BLaER1 (cell line): ENCODE data around the gene DNER.

Experiments used
- H3K27ac ChIP-seq: shearing (Covaris generic); formaldehyde crosslinking; 2 replicates; pipeline ENCODE4 v1.8.1; 2022
- H3K27me3 ChIP-seq: shearing (Covaris generic); formaldehyde crosslinking; 2 replicates; pipeline ENCODE4 v1.8.1; 2022
- H3K36me3 ChIP-seq: shearing (Covaris generic); formaldehyde crosslinking; 2 replicates; pipeline ENCODE4 v1.8.1; 2022
- H3K4me1 ChIP-seq: shearing (Covaris generic); formaldehyde crosslinking; 2 replicates; pipeline ENCODE4 v1.8.1; 2022
- H3K4me2 ChIP-seq: shearing (Covaris generic); formaldehyde crosslinking; 2 replicates; pipeline ENCODE4 v1.8.1; 2022
- H3K4me3 ChIP-seq: shearing (Covaris generic); formaldehyde crosslinking; 2 replicates; pipeline ENCODE4 v1.8.1; 2022
- H3K9ac ChIP-seq: shearing (Covaris generic); formaldehyde crosslinking; 2 replicates; pipeline ENCODE4 v1.8.1; 2022
- H3K9me3 ChIP-seq: shearing (Covaris generic); formaldehyde crosslinking; 2 replicates; pipeline ENCODE4 v1.8.1; 2022
- H4K20me1 ChIP-seq: shearing (Covaris generic); formaldehyde crosslinking; 2 replicates; pipeline ENCODE4 v1.8.1; 2022
- Cebpa-rat ChIP-seq: shearing (Covaris generic); IDR thresholded peaks from 2 replicates; pipeline ENCODE4 v1.8.1; 2022

Gene DNER

DNA sequence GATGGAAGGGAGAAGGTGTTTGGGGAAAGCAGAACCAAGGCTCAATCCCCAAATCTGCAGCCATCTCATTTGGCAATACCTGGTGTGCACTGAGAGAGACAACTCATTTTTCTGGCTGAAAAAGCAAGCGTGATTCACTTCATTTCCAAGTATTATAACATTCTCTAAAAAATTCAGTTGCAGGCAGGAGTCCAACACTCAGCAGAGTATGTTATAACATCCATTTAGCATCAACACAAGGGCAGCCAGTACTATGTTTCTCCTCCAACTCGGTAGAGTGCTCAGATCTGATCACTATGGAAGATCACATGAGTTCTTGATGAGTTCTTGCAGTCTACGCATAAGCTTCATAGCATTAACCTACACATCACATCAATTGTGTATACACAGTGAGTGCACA, 343.8 kb downstream of the DNER start:
- H3K4me1 ChIP-seq, result no peaks in the 10 kb centered on the region
- no peaks in the 10 kb centered on the region for H3K27me3 ChIP-seq
- no peak overlapping the region for H3K27ac ChIP-seq
- no peak overlapping the region for H3K4me3 ChIP-seq
- peaks cover 6% of the 10 kb centered on the region; the same call in 1 of the 2 replicates for H3K9me3 ChIP-seq
- H3K4me2 ChIP-seq, result no peak overlapping the region
- TF ChIP-seq Cebpa-rat, result no peak
- H3K36me3 ChIP-seq, result no peaks in the 10 kb centered on the region
- H3K9ac ChIP-seq, result no peak overlapping the region
- H4K20me1 ChIP-seq, result no peaks in the 10 kb centered on the region

DNA sequence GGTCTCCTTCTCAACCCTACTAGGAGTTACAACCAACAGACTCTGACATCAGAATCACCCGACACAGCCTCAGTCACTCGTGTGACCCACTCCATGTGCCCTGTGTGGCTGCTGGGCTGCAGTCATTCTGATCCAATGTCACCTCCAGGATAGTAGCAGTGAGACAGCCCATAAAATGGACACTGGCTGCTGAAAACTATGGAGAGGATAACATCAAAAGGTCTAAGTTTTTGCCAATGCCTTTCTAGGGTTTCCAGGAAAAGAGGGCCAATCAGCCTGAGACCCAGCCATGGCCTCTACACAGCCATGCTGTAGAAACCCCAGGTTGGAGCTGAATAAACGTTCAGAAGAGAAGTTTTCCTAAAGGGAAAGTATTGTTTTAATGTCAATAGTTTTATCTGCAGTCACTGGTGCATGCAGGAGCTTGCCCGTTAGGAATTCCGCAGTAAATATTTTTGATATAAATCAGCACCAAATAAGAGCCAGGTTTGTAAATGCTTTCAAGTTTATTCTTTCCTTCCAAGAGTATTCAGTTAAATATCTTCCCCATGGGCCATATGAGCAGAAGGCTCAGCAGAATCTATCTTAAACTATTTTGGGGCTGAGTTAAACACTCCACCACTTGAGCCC, 351.1 kb downstream of the DNER start:
- no peaks in the 10 kb centered on the region for H3K9me3 ChIP-seq
- H3K4me2 ChIP-seq, result no peak overlapping the region
- H3K4me1 ChIP-seq, result no peaks in the 10 kb centered on the region
- no peak overlapping the region for H3K27ac ChIP-seq
- no peaks in the 10 kb centered on the region for H4K20me1 ChIP-seq
- H3K27me3 ChIP-seq, result no peaks in the 10 kb centered on the region
- H3K4me3 ChIP-seq, result no peak overlapping the region
- H3K36me3 ChIP-seq, result no peaks in the 10 kb centered on the region
- TF ChIP-seq Cebpa-rat, result no peak
- no peak overlapping the region for H3K9ac ChIP-seq

DNA sequence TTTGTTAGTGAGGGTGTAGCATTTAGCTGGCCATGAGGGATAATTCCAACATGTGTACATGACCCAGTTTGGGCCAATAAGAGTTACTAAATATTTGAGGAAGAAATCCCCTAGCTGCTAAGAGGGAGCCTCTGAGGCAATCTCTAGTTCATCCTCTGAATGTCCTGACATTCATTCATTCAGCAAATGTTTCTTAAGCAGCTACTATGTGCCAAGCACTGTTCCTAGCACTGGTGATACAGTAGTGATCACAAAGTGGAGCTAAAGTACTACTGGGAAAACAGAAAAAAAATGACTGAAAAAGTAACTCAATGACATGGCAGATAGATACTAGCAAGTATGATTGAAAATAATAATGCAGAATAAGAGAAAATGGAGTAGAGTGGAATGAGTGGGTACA, 363.5 kb downstream of the DNER start:
- H3K4me2 ChIP-seq, result no peak overlapping the region
- H3K27me3 ChIP-seq, result no peaks in the 10 kb centered on the region
- H3K4me3 ChIP-seq, result no peak overlapping the region
- TF ChIP-seq Cebpa-rat, result no peak
- no peaks in the 10 kb centered on the region for H3K4me1 ChIP-seq
- H3K9me3 ChIP-seq, result peaks cover 17% of the 10 kb centered on the region
- no peaks in the 10 kb centered on the region for H3K36me3 ChIP-seq
- H3K9ac ChIP-seq, result no peak overlapping the region
- no peak overlapping the region for H3K27ac ChIP-seq
- H4K20me1 ChIP-seq, result no peaks in the 10 kb centered on the region

DNA sequence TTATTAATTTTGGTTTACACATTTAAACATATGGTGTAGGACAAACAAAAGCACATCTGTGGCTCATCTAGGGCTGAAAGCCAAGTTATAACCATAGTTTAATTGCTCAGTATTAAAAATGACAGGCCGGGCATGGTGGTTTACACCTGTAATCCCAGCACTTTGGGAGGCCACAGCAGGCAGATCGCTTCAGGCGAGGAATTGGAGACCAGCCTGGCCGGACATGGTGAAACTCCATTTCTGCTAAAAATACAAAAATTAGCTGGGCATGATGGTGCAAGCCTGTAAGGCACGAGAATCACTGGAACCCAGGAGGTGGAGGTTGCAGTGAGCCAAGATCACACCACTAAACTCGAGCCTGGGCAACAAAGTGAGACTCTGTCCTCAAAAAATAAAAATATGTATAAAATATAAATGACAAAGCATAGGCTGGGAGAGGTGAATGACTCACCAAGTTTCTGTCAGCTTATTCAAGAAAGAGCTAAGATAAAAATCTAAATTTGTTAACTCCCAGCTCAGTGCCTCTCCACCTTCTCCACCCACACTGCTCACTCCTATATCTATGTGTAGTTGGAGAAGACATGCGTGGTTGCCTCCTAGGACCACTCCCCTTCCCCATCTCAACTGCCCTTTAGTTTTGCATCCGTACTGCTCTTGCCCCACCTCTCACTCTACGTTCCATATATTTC, 364.1 kb downstream of the DNER start:
- TF ChIP-seq Cebpa-rat, result no peak

DNA sequence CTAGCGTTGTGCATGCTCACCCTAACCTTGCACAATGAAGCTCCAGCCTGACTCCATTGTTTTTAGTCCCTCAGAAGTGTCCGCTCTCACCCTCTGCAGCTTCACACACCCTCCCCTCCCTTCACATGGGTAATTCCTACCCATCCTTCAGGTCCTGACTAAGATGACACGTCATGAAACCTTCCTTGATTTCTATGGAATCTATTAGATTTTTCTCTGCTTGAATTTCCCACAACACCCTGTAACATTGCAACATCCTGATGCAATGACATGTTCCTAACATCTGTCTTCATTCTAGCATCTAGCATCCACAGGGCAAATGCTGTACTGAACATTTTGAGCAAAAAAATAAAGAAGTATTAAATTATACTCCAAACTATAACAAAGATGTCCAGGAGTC, 366.2 kb downstream of the DNER start:
- Histone ChIP-seq H3K9ac (no peak overlapping the region), H3K27ac (no peak overlapping the region), H4K20me1 (no peaks in the 10 kb centered on the region), H3K9me3 (peaks cover 17% of the 10 kb centered on the region), H3K36me3 (no peaks in the 10 kb centered on the region), H3K27me3 (no peaks in the 10 kb centered on the region), H3K4me2 (no peak overlapping the region), H3K4me1 (no peaks in the 10 kb centered on the region), H3K4me3 (no peak overlapping the region)
- TF ChIP-seq Cebpa-rat, result no peak

More for the DNA sequence above, 364.1 kb downstream of the DNER start:
- Histone ChIP-seq H3K9ac (no peak overlapping the region), H3K36me3 (no peaks in the 10 kb centered on the region), H3K4me3 (no peak overlapping the region), H4K20me1 (no peaks in the 10 kb centered on the region), H3K27me3 (no peaks in the 10 kb centered on the region), H3K4me2 (no peak overlapping the region), H3K4me1 (no peaks in the 10 kb centered on the region), H3K9me3 (peaks cover 17% of the 10 kb centered on the region), H3K27ac (no peak overlapping the region)

DNA sequence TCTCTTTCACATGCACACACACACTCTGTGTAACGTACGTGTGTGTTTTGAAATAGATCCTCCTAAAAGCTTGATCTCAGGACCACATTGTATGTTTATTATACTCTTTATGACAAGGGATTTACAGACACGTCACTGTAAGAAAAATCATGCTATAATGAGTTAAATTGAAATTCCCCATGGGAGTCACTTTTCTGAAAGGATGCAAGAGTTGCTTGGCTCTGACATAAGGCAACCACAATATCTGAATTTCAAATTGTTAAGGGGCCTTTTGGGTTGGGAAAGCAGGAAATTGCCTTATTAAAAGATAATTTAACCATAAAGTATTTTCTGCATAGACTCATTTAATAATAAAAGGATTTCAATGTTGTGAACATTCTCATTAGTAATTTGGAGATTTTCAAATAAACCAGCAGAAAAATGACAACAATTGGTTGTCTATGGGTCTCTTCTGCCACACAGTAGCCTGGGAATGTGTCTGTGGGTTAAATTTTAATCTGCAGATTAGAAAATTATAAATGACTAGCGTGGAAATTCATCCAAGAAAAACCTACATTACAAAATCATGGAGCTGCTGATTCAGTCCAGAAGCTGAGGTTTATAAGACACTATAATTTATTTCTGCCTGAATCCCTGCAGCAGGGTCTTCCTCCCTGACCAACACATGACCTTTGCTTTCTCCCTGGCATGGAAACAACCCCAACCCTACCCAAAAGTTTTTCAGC, 367.4 kb downstream of the DNER start:
- H3K4me2 ChIP-seq, result no peak overlapping the region
- no peaks in the 10 kb centered on the region for H3K27me3 ChIP-seq
- peaks cover 17% of the 10 kb centered on the region for H3K9me3 ChIP-seq
- no peaks in the 10 kb centered on the region for H4K20me1 ChIP-seq
- H3K4me1 ChIP-seq, result no peaks in the 10 kb centered on the region
- no peak overlapping the region for H3K4me3 ChIP-seq
- H3K27ac ChIP-seq, result no peak overlapping the region
- H3K36me3 ChIP-seq, result no peaks in the 10 kb centered on the region
- H3K9ac ChIP-seq, result no peak overlapping the region
- no peak for TF ChIP-seq Cebpa-rat

DNA sequence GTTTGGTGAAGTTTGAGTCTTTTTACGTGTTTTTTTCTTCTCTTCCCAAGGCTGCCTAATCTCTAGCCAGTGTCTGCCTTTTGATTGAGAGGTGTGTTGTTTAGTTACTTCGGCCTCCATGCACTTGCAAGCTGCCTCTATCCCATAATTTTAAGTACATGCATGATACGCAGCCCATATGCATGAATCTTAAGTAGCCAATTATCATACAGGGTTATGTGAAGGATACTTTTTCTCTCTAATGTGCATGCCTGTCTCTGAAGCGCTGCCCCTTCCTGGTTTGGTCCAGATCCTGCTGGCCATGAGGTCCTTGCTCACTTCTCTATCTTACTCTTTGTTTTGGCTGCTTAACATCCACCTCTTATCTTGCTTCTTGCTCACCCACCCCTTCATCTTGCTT, 369.4 kb downstream of the DNER start:
- no peak overlapping the region for H3K27ac ChIP-seq
- H3K4me2 ChIP-seq, result no peak overlapping the region
- no peaks in the 10 kb centered on the region for H3K27me3 ChIP-seq
- H3K4me3 ChIP-seq, result no peak overlapping the region
- peaks cover 14% of the 10 kb centered on the region for H3K9me3 ChIP-seq
- TF ChIP-seq Cebpa-rat, result no peak
- no peaks in the 10 kb centered on the region for H4K20me1 ChIP-seq
- H3K36me3 ChIP-seq, result no peaks in the 10 kb centered on the region
- no peaks in the 10 kb centered on the region for H3K4me1 ChIP-seq
- H3K9ac ChIP-seq, result no peak overlapping the region

DNA sequence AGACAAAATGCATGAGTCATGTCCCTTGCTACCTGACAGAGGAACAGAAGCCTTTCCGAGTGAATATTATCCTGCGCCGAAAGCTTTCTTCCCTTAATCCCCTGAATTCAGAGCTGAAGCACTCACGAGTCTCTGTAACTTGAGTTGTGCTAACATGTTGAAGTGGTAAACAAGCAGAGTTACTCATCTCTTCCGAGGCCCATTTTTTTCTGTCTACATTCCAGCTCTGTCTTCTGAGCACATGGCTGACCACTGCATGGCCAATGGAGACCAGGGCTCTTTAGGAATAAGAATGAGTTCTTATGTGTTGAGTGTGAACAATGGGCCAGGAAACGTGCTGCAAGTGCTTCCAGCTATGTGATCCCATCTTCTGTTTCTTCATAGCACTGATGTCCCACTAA, 370.2 kb downstream of the DNER start:
- no peak overlapping the region for H3K9ac ChIP-seq
- no peak overlapping the region for H3K4me3 ChIP-seq
- H3K4me2 ChIP-seq, result no peak overlapping the region
- H3K27me3 ChIP-seq, result no peaks in the 10 kb centered on the region
- no peaks in the 10 kb centered on the region for H3K4me1 ChIP-seq
- no peaks in the 10 kb centered on the region for H3K36me3 ChIP-seq
- no peak for TF ChIP-seq Cebpa-rat
- H4K20me1 ChIP-seq, result no peaks in the 10 kb centered on the region
- no peak overlapping the region for H3K27ac ChIP-seq
- peaks cover 6% of the 10 kb centered on the region for H3K9me3 ChIP-seq

DNA sequence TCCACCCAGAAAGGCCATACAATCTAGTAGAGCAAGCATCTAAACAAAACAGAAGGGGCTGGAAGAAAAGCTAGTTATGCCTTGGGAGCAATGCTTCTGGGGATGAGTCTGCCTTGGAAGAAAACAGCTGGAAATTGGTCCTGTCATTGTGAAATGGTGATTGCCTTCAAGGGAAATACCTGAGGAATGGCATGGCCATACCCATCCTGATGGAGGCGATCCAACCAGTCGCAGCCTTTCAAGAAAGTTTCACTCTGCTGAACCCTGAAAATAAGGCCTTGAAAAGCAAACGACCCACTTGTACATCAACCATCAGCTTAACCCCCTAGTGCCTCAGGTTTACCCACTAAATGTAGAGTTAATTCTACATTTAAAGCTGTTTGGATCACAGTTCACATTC, 370.7 kb downstream of the DNER start:
- H3K27me3 ChIP-seq, result no peaks in the 10 kb centered on the region
- no peak overlapping the region for H3K27ac ChIP-seq
- TF ChIP-seq Cebpa-rat, result no peak
- peaks cover under 1% of the 10 kb centered on the region; the same call in 1 of the 2 replicates for H3K9me3 ChIP-seq
- H3K4me2 ChIP-seq, result no peak overlapping the region
- no peaks in the 10 kb centered on the region for H4K20me1 ChIP-seq
- H3K9ac ChIP-seq, result no peak overlapping the region
- H3K36me3 ChIP-seq, result no peaks in the 10 kb centered on the region
- no peak overlapping the region for H3K4me3 ChIP-seq
- H3K4me1 ChIP-seq, result no peaks in the 10 kb centered on the region

DNA sequence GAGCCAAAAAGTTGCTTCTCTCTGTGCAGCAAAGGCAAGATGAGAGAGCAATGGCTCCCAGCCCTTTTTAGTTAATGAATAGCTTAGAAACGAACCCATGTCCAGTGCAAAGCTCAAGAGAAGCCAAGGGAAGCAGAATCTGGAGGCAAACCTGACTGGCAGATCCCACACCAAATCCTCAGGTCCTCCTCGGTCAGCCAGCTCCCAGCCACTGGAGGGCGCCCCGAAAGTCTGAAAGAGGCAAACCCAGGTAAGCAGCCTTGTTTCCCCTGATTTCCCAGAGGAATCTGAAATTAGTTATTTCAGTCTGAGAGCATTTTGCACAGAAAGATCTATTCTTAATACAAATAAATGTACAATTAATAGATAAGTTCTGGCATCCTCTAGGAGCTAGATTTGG, 372.0 kb downstream of the DNER start:
- TF ChIP-seq Cebpa-rat, result no peak
- no peaks in the 10 kb centered on the region for H3K36me3 ChIP-seq
- no peak overlapping the region for H3K27ac ChIP-seq

More for the DNA sequence above, 372.0 kb downstream of the DNER start:
- no peak overlapping the region for H3K4me2 ChIP-seq
- H3K9ac ChIP-seq, result no peak overlapping the region
- H4K20me1 ChIP-seq, result no peaks in the 10 kb centered on the region
- H3K9me3 ChIP-seq, result no peaks in the 10 kb centered on the region
- no peak overlapping the region for H3K4me3 ChIP-seq
- H3K27me3 ChIP-seq, result no peaks in the 10 kb centered on the region
- no peaks in the 10 kb centered on the region for H3K4me1 ChIP-seq
